ENCODE data around the gene MED12L.

- TF ChIP-seq, protein P1, sequence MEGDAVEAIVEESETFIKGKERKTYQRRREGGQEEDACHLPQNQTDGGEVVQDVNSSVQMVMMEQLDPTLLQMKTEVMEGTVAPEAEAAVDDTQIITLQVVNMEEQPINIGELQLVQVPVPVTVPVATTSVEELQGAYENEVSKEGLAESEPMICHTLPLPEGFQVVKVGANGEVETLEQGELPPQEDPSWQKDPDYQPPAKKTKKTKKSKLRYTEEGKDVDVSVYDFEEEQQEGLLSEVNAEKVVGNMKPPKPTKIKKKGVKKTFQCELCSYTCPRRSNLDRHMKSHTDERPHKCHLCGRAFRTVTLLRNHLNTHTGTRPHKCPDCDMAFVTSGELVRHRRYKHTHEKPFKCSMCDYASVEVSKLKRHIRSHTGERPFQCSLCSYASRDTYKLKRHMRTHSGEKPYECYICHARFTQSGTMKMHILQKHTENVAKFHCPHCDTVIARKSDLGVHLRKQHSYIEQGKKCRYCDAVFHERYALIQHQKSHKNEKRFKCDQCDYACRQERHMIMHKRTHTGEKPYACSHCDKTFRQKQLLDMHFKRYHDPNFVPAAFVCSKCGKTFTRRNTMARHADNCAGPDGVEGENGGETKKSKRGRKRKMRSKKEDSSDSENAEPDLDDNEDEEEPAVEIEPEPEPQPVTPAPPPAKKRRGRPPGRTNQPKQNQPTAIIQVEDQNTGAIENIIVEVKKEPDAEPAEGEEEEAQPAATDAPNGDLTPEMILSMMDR (IDR thresholded peaks at IDR 0.05; ENCODE audit: low read length) = no peak
- no peak for TF ChIP-seq EZH2 (IDR thresholded peaks at IDR 0.05; ENCODE audit: borderline replicate concordance, low read length)
Measured at GRCh38 chr3:151296226-151296625, 210.8 kb downstream of the MED12L start.
